B cell (primary cell): ENCODE measurements around the gene RALA. TPM values are rescaled to one million over a fixed set of nuclear protein-coding genes. Genes with fewer than 3 reads are reported as not detected.

Experiments
- ATAC-seq: fragments of 200-7000 bp; cut with Tn5 transposase; one replicate; pipeline ENCODE4 v1.10.0; 2021; ENCODE audit warnings: low read depth, mild to moderate bottlenecking, moderate number of reproducible peaks, moderate library complexity
- CTCF ChIA-PET: fragments of 350-600 bp; sonication (Branson Sonifier 250); formaldehyde crosslinking; loops from one replicate; lab custom pipeline; 2021; ENCODE audit warnings: antibody characterized with exemption, inconsistent platforms; lab: Charles Lee
- POLR2A ChIA-PET: fragments of 350-600 bp; sonication (Branson Sonifier 250); formaldehyde crosslinking; loops from one replicate; lab custom pipeline; 2021; ENCODE audit warnings: antibody characterized with exemption; lab: Charles Lee
- DNase-seq: peaks from one replicate; pipeline ENCODE4 v3.0.0; 2013
- H2AFZ ChIP-seq: 2 replicates; pipeline ENCODE4 v1.6.1; 2012; ENCODE audit warnings: mild to moderate bottlenecking, low read depth, low read length; ENCODE audit not compliant: insufficient read depth, poor library complexity, severe bottlenecking
- H3K27ac ChIP-seq, 2 donors: 1 replicate in 1 of 2; 2 replicates in 1 of 2; pipeline ENCODE4 v1.5.1; 2012 to 2013; ENCODE audit warnings: low read length in 2 of 2, mild to moderate bottlenecking in 2 of 2, moderate library complexity in 1 of 2
- H3K27me3 ChIP-seq, 4 experiments: fragments of 200-600 bp in 1 of 4; sonication (generic) in 1 of 4; replicated peaks in 1 of 4; 1 replicate in 2 of 4; 2 replicates in 2 of 4; pipeline versions ENCODE4 v1.6.1 to v1.7.0; 2013 to 2016; ENCODE audit warnings: low read length in 3 of 4, mild to moderate bottlenecking in 2 of 4, mixed read lengths in 1 of 4, moderate library complexity in 1 of 4; ENCODE audit not compliant: insufficient read depth in 4 of 4, control insufficient read depth in 3 of 4; ENCODE audit errors: control extremely low read depth in 1 of 4
- H3K36me3 ChIP-seq, 2 experiments: replicated peaks in 1 of 2; 1 replicate in 1 of 2; 2 replicates in 1 of 2; pipeline versions ENCODE4 v1.6.1 to v1.7.1; 2013; ENCODE audit warnings: low read length in 1 of 2; ENCODE audit not compliant: insufficient read depth in 2 of 2, control insufficient read depth in 1 of 2; ENCODE audit errors: control extremely low read depth in 1 of 2, extremely low read depth in 1 of 2
- H3K4me1 ChIP-seq, 2 donors: fragments of 200-600 bp in 1 of 2; sonication (generic) in 1 of 2; 1 replicate in 1 of 2; 2 replicates in 1 of 2; pipeline versions ENCODE4 v1.5.1 to v1.6.1; 2013 to 2017; ENCODE audit warnings: low read length in 2 of 2; ENCODE audit not compliant: control insufficient read depth in 2 of 2, insufficient read depth in 2 of 2
- H3K4me2 ChIP-seq: replicated peaks from 2 replicates; pipeline ENCODE3; 2012; ENCODE audit warnings: mild to moderate bottlenecking, low read depth, low read length; ENCODE audit not compliant: poor library complexity, severe bottlenecking
- H3K4me3 ChIP-seq, 5 experiments: fragments of 200-600 bp in 1 of 5; sonication (generic) in 1 of 5; 1 replicate in 3 of 5; 2 replicates in 2 of 5; pipeline versions ENCODE4 v1.5.1 to v1.7.0; 2011 to 2016; ENCODE audit warnings: low read length in 4 of 5, mild to moderate bottlenecking in 4 of 5, low read depth in 2 of 5, control low read depth in 1 of 5, moderate library complexity in 1 of 5; ENCODE audit not compliant: insufficient read depth in 1 of 5; ENCODE audit errors: control extremely low read depth in 1 of 5, extremely low read depth in 1 of 5
- H3K79me2 ChIP-seq: fragments of 200-600 bp; sonication (generic); one replicate; pipeline ENCODE4 v1.6.0; 2016; ENCODE audit warnings: low read length; ENCODE audit not compliant: control insufficient read depth, insufficient read depth
- H3K9ac ChIP-seq: fragments of 200-600 bp; sonication (generic); 2 replicates; pipeline ENCODE4 v1.6.1; 2017; ENCODE audit warnings: mild to moderate bottlenecking, low read length, moderate library complexity
- H3K9me3 ChIP-seq, 3 donors: one replicate each; pipeline versions ENCODE4 v1.6.1 to v1.7.1; 2013; ENCODE audit warnings: low read length in 2 of 3; ENCODE audit not compliant: control insufficient read depth in 2 of 3, insufficient read depth in 1 of 3; ENCODE audit errors: control extremely low read depth in 1 of 3
- H4K20me1 ChIP-seq: 2 replicates; pipeline ENCODE4 v1.6.0; 2012; ENCODE audit warnings: mild to moderate bottlenecking, low read length; ENCODE audit not compliant: insufficient read depth, control insufficient read depth, poor library complexity, severe bottlenecking
- H3K27ac Mint-ChIP-seq: one replicate; pipeline ENCODE4 v1.8.0; 2021; ENCODE audit warnings: mixed read lengths
- H3K27me3 Mint-ChIP-seq: one replicate; pipeline ENCODE4 v1.8.0; 2021; ENCODE audit warnings: mixed read lengths
- H3K4me1 Mint-ChIP-seq: one replicate; pipeline ENCODE4 v1.8.0; 2021; ENCODE audit warnings: mixed read lengths
- H3K4me3 Mint-ChIP-seq: one replicate; pipeline ENCODE4 v1.8.0; 2021; ENCODE audit warnings: mixed read lengths
- H3K9me3 Mint-ChIP-seq: one replicate; pipeline ENCODE4 v1.8.0; 2022; ENCODE audit warnings: mixed read lengths; ENCODE audit not compliant: insufficient read depth
- EZH2 ChIP-seq: IDR thresholded peaks from 2 replicates; pipeline ENCODE4 v1.6.1; 2012; ENCODE audit warnings: borderline replicate concordance, low read depth, mild to moderate bottlenecking, moderate library complexity, low read length; ENCODE audit not compliant: insufficient read depth, poor library complexity, severe bottlenecking
- WGBS: methylation state at CpG from one replicate; pipeline ENCODE4 v1.1.5; 2013; ENCODE audit warnings: missing lambda C conversion rate; ENCODE audit not compliant: insufficient coverage; 5-methylcytosine and 5-hydroxymethylcytosine counted together
- intact Hi-C: fragments of 100-400 bp; cut with micrococcal nuclease; formaldehyde crosslinking; loops from one replicate; pipeline ENCODE4 v1.10.0; 2022
- polyA plus RNA-seq: library from polyadenylated mRNA; depleted of rRNA; stranded (reverse); fragments of >200 nt; gene quantifications from 2 replicates; pipeline ENCODE4 v1.2.3, GENCODE V29; 2012
- total RNA-seq, 2 donors: library from RNA; stranded (reverse); fragments of 120-200 nt in 1 of 2; gene quantifications; 1 replicate in 1 of 2; 2 replicates in 1 of 2; pipeline versions ENCODE4 v1.2.3 to v1.2.4, GENCODE V29; 2013 to 2022
- TF ChIP-seq, protein P1 (sequence below): fragments of 200-600 bp; IDR thresholded peaks from one replicate; pipeline ENCODE4 v1.8.0; 2022; ENCODE audit warnings: antibody characterized with exemption, mild to moderate bottlenecking

Gene RALA
- total and polyA plus RNA-seq, 2 donors (not counting 1 experiment from before 2014, with no cell fraction given): 9.3 to 29.8 TPM

DNA sequence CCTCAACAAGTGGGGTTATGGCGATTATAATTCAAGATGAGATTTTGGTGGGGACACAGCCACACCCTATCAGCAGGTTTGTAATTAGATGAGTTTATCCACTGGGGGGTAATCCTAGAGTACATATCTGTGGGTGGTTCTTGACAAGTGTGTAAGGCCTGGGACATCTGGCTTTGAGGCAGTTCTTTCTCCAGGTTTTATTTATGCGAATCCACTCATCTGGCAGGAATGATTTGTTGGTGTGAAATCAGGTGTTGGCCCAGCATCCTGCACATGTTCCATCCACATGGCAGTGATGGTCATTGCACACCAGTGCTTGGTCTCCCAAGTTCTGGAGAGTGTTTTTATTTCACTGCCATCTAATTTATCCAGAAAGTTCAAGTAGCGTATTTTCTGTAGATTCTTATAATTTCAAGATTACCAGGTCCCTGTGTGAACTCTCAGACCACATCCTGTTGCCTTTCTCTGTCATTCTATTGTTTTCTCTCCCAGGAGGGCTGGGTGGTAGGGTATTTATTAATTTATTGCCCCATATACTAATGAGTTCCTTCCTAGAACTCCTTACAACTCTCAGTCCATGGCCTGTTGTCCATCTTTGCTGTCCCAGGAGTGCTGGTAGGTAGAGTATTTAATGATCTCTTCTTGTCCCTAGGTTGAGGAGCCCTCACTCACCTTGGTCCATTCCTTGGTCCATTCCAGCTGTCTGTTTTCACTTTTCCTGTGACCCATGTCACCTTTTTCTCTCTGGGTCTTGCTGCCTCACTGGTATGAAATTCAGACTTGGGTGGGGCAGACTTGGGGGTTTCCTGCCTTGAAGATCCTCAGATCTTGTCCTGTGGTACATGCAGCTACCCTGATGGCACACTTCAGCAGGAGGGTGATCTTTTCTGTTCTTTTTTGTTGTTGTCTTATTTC is 10.4 kb downstream of the RALA start:
- ChIA-PET CTCF (no interaction called here), POLR2A (no interaction called here)
- Histone ChIP-seq H2AFZ (no peak overlapping the region), H3K4me1 (peaks cover 11 to 13% of the 10 kb centered on the region in 2 donors), H3K27ac (no peak overlapping the region), H3K27me3 (no peaks in the 10 kb centered on the region), H3K79me2 (peaks cover 97% of the 10 kb centered on the region), H3K4me3 (no peak overlapping the region), H3K9me3 (no peaks in the 10 kb centered on the region), H3K36me3 (peaks cover 4 to 17% of the 10 kb centered on the region in 2 experiments), H4K20me1 (peaks cover 71% of the 10 kb centered on the region), H3K4me2 (peak overlapping the region; percentile 22), H3K9ac (peak overlapping the region; percentile 19)
- no peak overlapping the region for H3K27ac Mint-ChIP-seq
- DNase-seq: no peak
- peaks cover 43% of the 10 kb centered on the region for H3K4me1 Mint-ChIP-seq
- H3K4me3 Mint-ChIP-seq: no peak overlapping the region
- intact Hi-C loops: no loop called here
- no peak for ATAC-seq
- no peaks in the 10 kb centered on the region for H3K9me3 Mint-ChIP-seq
- TF ChIP-seq, protein P1, sequence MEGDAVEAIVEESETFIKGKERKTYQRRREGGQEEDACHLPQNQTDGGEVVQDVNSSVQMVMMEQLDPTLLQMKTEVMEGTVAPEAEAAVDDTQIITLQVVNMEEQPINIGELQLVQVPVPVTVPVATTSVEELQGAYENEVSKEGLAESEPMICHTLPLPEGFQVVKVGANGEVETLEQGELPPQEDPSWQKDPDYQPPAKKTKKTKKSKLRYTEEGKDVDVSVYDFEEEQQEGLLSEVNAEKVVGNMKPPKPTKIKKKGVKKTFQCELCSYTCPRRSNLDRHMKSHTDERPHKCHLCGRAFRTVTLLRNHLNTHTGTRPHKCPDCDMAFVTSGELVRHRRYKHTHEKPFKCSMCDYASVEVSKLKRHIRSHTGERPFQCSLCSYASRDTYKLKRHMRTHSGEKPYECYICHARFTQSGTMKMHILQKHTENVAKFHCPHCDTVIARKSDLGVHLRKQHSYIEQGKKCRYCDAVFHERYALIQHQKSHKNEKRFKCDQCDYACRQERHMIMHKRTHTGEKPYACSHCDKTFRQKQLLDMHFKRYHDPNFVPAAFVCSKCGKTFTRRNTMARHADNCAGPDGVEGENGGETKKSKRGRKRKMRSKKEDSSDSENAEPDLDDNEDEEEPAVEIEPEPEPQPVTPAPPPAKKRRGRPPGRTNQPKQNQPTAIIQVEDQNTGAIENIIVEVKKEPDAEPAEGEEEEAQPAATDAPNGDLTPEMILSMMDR: no peak
- TF ChIP-seq EZH2: no peak
- no CpG with 5 or more reads among the region's 3 CpGs for WGBS
- no peaks in the 10 kb centered on the region for H3K27me3 Mint-ChIP-seq

DNA sequence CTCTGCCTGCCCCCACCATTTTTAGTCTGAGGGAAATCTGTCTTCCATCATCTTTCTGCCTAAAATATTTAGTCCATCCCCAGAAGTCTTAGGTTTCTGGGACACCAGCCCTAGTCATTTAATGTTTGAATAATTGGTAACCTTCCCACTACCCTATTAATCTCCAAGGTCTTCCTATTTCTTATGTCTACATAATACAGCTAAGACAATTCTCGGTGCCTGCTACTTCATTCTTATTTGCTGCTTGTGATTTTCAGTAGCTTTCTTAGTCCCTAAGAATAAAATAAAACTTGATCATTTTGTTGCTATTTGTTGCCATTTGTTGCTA is 11.1 kb downstream of the RALA start:
- peaks cover 11 to 13% of the 10 kb centered on the region in 2 donors for H3K4me1 ChIP-seq
- intact Hi-C loops: no loop called here
- no peaks in the 10 kb centered on the region for H3K27me3 Mint-ChIP-seq
- H3K9me3 Mint-ChIP-seq: no peaks in the 10 kb centered on the region
- peaks cover 44% of the 10 kb centered on the region for H3K4me1 Mint-ChIP-seq
- WGBS: no CpG with 5 or more reads among the region's 1 CpG
- peak overlapping the region; percentile 19 for H3K9ac ChIP-seq
- peak overlapping the region; percentile 22 for H3K4me2 ChIP-seq
- H3K9me3 ChIP-seq: no peaks in the 10 kb centered on the region
- H3K27ac ChIP-seq: no peak overlapping the region
- peaks cover 4 to 17% of the 10 kb centered on the region in 2 experiments for H3K36me3 ChIP-seq
- no peak for DNase-seq
- peaks cover 78% of the 10 kb centered on the region for H4K20me1 ChIP-seq
- no peaks in the 10 kb centered on the region for H3K27me3 ChIP-seq
- H2AFZ ChIP-seq: no peak overlapping the region
- no peak overlapping the region for H3K4me3 ChIP-seq
- ChIA-PET CTCF (no interaction called here), POLR2A (no interaction called here)
- no peak overlapping the region for H3K27ac Mint-ChIP-seq
- TF ChIP-seq EZH2: no peak
- TF ChIP-seq, protein P1: no peak
- H3K4me3 Mint-ChIP-seq: no peak overlapping the region
- H3K79me2 ChIP-seq: peaks cover 97% of the 10 kb centered on the region
- ATAC-seq: no peak
